Measurements from ENCODE around the gene CORO2A. TPM values are rescaled to one million over a fixed set of nuclear protein-coding genes. Genes with fewer than 3 reads are reported as not detected.

CORO2A gene
- total RNA-seq, 1 donor from 2014 or later: 17.4 TPM

DNA sequence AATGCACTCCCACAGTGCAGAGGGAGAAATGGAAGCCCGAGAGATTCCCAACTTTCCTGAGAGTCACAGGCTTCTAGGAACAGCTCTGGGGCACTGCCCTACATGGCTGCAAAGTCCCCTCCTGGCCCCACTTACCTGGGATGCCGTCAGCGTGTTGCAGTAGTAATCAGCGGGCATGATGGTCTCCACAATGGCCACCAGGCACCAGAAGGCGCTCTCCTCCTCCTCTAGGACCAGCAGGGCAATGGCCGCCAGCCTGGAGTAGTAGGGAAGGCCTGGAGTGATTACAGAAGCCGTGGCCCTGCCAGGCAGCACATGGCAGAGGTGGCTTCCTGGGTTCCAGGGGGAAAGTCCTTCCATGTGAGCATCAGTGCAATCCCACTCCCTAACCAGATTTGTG is 10.7 kb upstream of the CORO2A start:
- Histone ChIP-seq H3K27ac (no peak overlapping the region), H3K9me3 (no peaks in the 10 kb centered on the region), H3K27me3 (no peaks in the 10 kb centered on the region), H3K36me3 (peaks cover 0 to 5% of the 10 kb centered on the region in 2 donors), H3K4me3 (no peak overlapping the region), H3K4me1 (peaks cover 9% of the 10 kb centered on the region)
- TF ChIP-seq POLR2AphosphoS5 (IDR thresholded peaks at IDR 0.05; ENCODE audit: insufficient read depth in 1 of 2, low read depth in 1 of 2) (no peak), POLR2A (IDR thresholded peaks at IDR 0.05) (no peak), CTCF (IDR thresholded peaks at IDR 0.05) (no peak)
- intact Hi-C loops (cut with DNase I): no loop called here
- no peak for DNase-seq (ENCODE audit: extremely low spot score in 2 of 2)

- DNase-seq (ENCODE audit: extremely low spot score in 2 of 2): no peak
- Histone ChIP-seq H3K4me3 (no peak overlapping the region), H3K36me3 (peaks cover 0 to 4% of the 10 kb centered on the region in 2 donors), H3K9me3 (no peaks in the 10 kb centered on the region), H3K27me3 (no peaks in the 10 kb centered on the region), H3K4me1 (peaks cover 9% of the 10 kb centered on the region), H3K27ac (no peak overlapping the region)
- intact Hi-C loops (cut with DNase I): no loop called here
- no peak for TF ChIP-seq POLR2A (IDR thresholded peaks at IDR 0.05)
- no peak for TF ChIP-seq CTCF (IDR thresholded peaks at IDR 0.05)
- no peak for TF ChIP-seq POLR2AphosphoS5 (IDR thresholded peaks at IDR 0.05; ENCODE audit: insufficient read depth in 1 of 2, low read depth in 1 of 2)
Observed at GRCh38 chr9:98202252-98202651, 9.8 kb upstream of the CORO2A start.

GRCh38 chr9:98201749-98202148 is 9.3 kb upstream of the CORO2A start:
- peaks cover 9% of the 10 kb centered on the region for H3K4me1 ChIP-seq
- H3K4me3 ChIP-seq: no peak overlapping the region
- H3K36me3 ChIP-seq: peaks cover 0 to 4% of the 10 kb centered on the region in 2 donors
- H3K27me3 ChIP-seq: no peaks in the 10 kb centered on the region
- TF ChIP-seq POLR2AphosphoS5 (IDR thresholded peaks at IDR 0.05; ENCODE audit: insufficient read depth in 1 of 2, low read depth in 1 of 2): no peak
- no peak for TF ChIP-seq CTCF (IDR thresholded peaks at IDR 0.05)
- TF ChIP-seq POLR2A (IDR thresholded peaks at IDR 0.05): no peak
- intact Hi-C loops (cut with DNase I): no loop called here
- DNase-seq (ENCODE audit: extremely low spot score in 2 of 2): no peak
- no peak overlapping the region for H3K27ac ChIP-seq
- H3K9me3 ChIP-seq: no peaks in the 10 kb centered on the region

GRCh38 chr9:98201102-98201501 is 8.7 kb upstream of the CORO2A start:
- DNase-seq (ENCODE audit: extremely low spot score in 2 of 2): no peak
- Histone ChIP-seq H3K4me3 (no peak overlapping the region), H3K27ac (no peak overlapping the region), H3K9me3 (no peaks in the 10 kb centered on the region), H3K27me3 (no peaks in the 10 kb centered on the region), H3K4me1 (peaks cover 7% of the 10 kb centered on the region), H3K36me3 (peaks cover 0 to 4% of the 10 kb centered on the region in 2 donors)
- no peak for TF ChIP-seq POLR2A (IDR thresholded peaks at IDR 0.05)
- TF ChIP-seq POLR2AphosphoS5 (IDR thresholded peaks at IDR 0.05; ENCODE audit: insufficient read depth in 1 of 2, low read depth in 1 of 2): no peak
- TF ChIP-seq CTCF (IDR thresholded peaks at IDR 0.05): no peak
- intact Hi-C loops (cut with DNase I): no loop called here

- H3K4me3 ChIP-seq: no peak overlapping the region
- H3K4me1 ChIP-seq: no peaks in the 10 kb centered on the region
- no peak overlapping the region for H3K27ac ChIP-seq
- intact Hi-C loops (cut with DNase I): no loop called here
- no peaks in the 10 kb centered on the region for H3K9me3 ChIP-seq
- peaks cover 0 to 4% of the 10 kb centered on the region in 2 donors for H3K36me3 ChIP-seq
- TF ChIP-seq CTCF (IDR thresholded peaks at IDR 0.05): no peak
- TF ChIP-seq POLR2A (IDR thresholded peaks at IDR 0.05): no peak
- TF ChIP-seq POLR2AphosphoS5 (IDR thresholded peaks at IDR 0.05; ENCODE audit: insufficient read depth in 1 of 2, low read depth in 1 of 2): no peak
- DNase-seq (ENCODE audit: extremely low spot score in 2 of 2): no peak
- H3K27me3 ChIP-seq: no peaks in the 10 kb centered on the region
Observed at GRCh38 chr9:98199388-98200033, 7.1 kb upstream of the CORO2A start.

Data from vagina (tissue), 2 donors.